Activated CD4-positive, alpha-beta T cell treated with anti-CD3 and anti-CD28 coated beads, Interleukin-2, Interleukin-6, amounts not matched to agents 100 ng/mL and 50 ng/mL, durations not matched to agents 16 hours and 8 hours (primary cell): ENCODE data around the gene RPGRIP1.
"Not testable (repeated sequence)": the region's sequence is repeated elsewhere in the genome, so short reads cannot be mapped to it uniquely, and the experiment has no call there.

ENCODE experiments used
- DNase-seq: peaks from one replicate; pipeline ENCODE4 v3.0.0-alpha.2; 2020

Gene RPGRIP1

GRCh38 chr14:21302013-21302835, 22.3 kb downstream of the RPGRIP1 start:
- no peak for DNase-seq

GRCh38 chr14:21302836-21303140, 22.9 kb downstream of the RPGRIP1 start:
- not testable (repeated sequence) for DNase-seq

- DNase-seq: no peak
Measured at GRCh38 chr14:21307637-21308036, 27.8 kb downstream of the RPGRIP1 start.

GRCh38 chr14:21308132-21308478, 28.2 kb downstream of the RPGRIP1 start:
- DNase-seq: no peak

GRCh38 chr14:21308479-21309237, 28.8 kb downstream of the RPGRIP1 start:
- peak; percentile 88 for DNase-seq

GRCh38 chr14:21309238-21309636, 29.4 kb downstream of the RPGRIP1 start:
- DNase-seq: no peak

GRCh38 chr14:21309956-21310355, 30.1 kb downstream of the RPGRIP1 start:
- no peak for DNase-seq

- DNase-seq: no peak
Measured at GRCh38 chr14:21311614-21312013, 31.7 kb downstream of the RPGRIP1 start.

GRCh38 chr14:21313512-21313911, 33.6 kb downstream of the RPGRIP1 start:
- no peak for DNase-seq

GRCh38 chr14:21317398-21317797, 37.5 kb downstream of the RPGRIP1 start:
- no peak for DNase-seq

- no peak for DNase-seq
Measured at GRCh38 chr14:21320913-21321312, 41.0 kb downstream of the RPGRIP1 start.

GRCh38 chr14:21322716-21323115, 42.8 kb downstream of the RPGRIP1 start:
- no peak for DNase-seq

GRCh38 chr14:21326972-21327371, 47.1 kb downstream of the RPGRIP1 start:
- no peak for DNase-seq
